Epithelial cell of proximal tubule (primary cell): ENCODE data around the gene CTDSP2. TPM values are rescaled to one million over a fixed set of nuclear protein-coding genes. Genes with fewer than 3 reads are reported as not detected.

ENCODE experiments used
- DNase-seq: peaks from one replicate; pipeline ENCODE4 v3.0.0-alpha.2; 2011; ENCODE audit warnings: low read depth
- H3K4me3 ChIP-seq: 2 replicates; pipeline ENCODE4 v1.5.1; 2011; ENCODE audit warnings: low read depth, mild to moderate bottlenecking, low read length
- CTCF ChIP-seq: conservative IDR thresholded peaks from 2 replicates; pipeline ENCODE4 v1.5.1; 2012; ENCODE audit warnings: low read depth, mild to moderate bottlenecking, low read length
- total RNA-seq: library from RNA; depleted of rRNA; stranded (reverse); fragments of >200 nt; gene quantifications from 2 replicates; pipeline ENCODE4 v1.2.3, GENCODE V29; 2015

CTDSP2 gene
- total RNA-seq, 1 donor from 2014 or later = 53.1 TPM

GRCh38 chr12:57815177-57816000 lies 31.1 kb downstream of the CTDSP2 start:
- H3K4me3 ChIP-seq = no peak overlapping the region
- DNase-seq = no peak
- TF ChIP-seq CTCF = peak; percentile 14

- no peak for DNase-seq
- H3K4me3 ChIP-seq = no peak overlapping the region
- no peak for TF ChIP-seq CTCF
Observed at GRCh38 chr12:57813971-57814772, 32.4 kb downstream of the CTDSP2 start.

- no peak overlapping the region for H3K4me3 ChIP-seq
- TF ChIP-seq CTCF = no peak
- DNase-seq = no peak
Observed at GRCh38 chr12:57813111-57813970, 33.2 kb downstream of the CTDSP2 start.

GRCh38 chr12:57811028-57811755 lies 35.3 kb downstream of the CTDSP2 start:
- no peak for DNase-seq
- H3K4me3 ChIP-seq = no peak overlapping the region
- TF ChIP-seq CTCF = no peak

- H3K4me3 ChIP-seq = no peak overlapping the region
- DNase-seq = peak; percentile 26
- no peak for TF ChIP-seq CTCF
Observed at GRCh38 chr12:57810450-57810849, 36.1 kb downstream of the CTDSP2 start.

- H3K4me3 ChIP-seq = no peak overlapping the region
- no peak for DNase-seq
- TF ChIP-seq CTCF = no peak
Observed at GRCh38 chr12:57809425-57809824, 37.1 kb downstream of the CTDSP2 start.
